Measurements from ENCODE around the gene PRKCA. TPM values are rescaled to one million over a fixed set of nuclear protein-coding genes. Genes with fewer than 3 reads are reported as not detected.

Gene PRKCA
- total and polyA plus RNA-seq, 2 of the 13 experiments (the other 11 are each of a cell fraction or from before 2014, with no cell fraction given), result 18.5 to 21.5 TPM

GRCh38 chr17:66443606-66444005 is 141.2 kb downstream of the PRKCA start (continued):
- TF ChIP-seq ZBTB4 (CRISPR knock-in tag; IDR thresholded peaks at IDR 0.05; ENCODE audit: borderline replicate concordance) (no peak), ZNF879 (CRISPR knock-in tag; IDR thresholded peaks at IDR 0.05) (no peak), SP1 (IDR thresholded peaks at IDR 0.05) (no peak), SP1 (CRISPR knock-in tag; IDR thresholded peaks at IDR 0.05) (no peak), RORA (CRISPR knock-in tag; IDR thresholded peaks at IDR 0.05) (no peak), ZKSCAN8 (CRISPR knock-in tag; IDR thresholded peaks at IDR 0.05; ENCODE audit: borderline replicate concordance) (no peak), ZFX (CRISPR knock-in tag; IDR thresholded peaks at IDR 0.05; ENCODE audit: low read depth) (no peak), SIX4 (CRISPR knock-in tag; IDR thresholded peaks at IDR 0.05) (no peak), KLF6 (CRISPR knock-in tag; IDR thresholded peaks at IDR 0.05) (no peak), ZNF326 (CRISPR knock-in tag; IDR thresholded peaks at IDR 0.05; ENCODE audit: borderline replicate concordance) (no peak), HDAC1 (CRISPR knock-in tag; IDR thresholded peaks at IDR 0.05) (no peak), ARNT2 (CRISPR knock-in tag; IDR thresholded peaks at IDR 0.05; ENCODE audit: low read depth) (no peak), SUZ12 (IDR thresholded peaks at IDR 0.05; ENCODE audit: low read depth, low read length) (no peak), UBTF (CRISPR knock-in tag; IDR thresholded peaks at IDR 0.05) (no peak), ZNF644 (CRISPR knock-in tag; IDR thresholded peaks at IDR 0.05; ENCODE audit: low read depth) (no peak)

All from HepG2 (cell line).